LoVo (cell line): ENCODE measurements around the gene SLC30A7.

Experiments used
- DNase-seq: peaks from one replicate; pipeline ENCODE4 v3.0.0-alpha.2; 2016; ENCODE audit warnings: low spot score

Gene SLC30A7

GRCh38 chr1:101027194-101027772, 131.4 kb downstream of the SLC30A7 start:
- DNase-seq: no peak

GRCh38 chr1:101028466-101028865, 132.6 kb downstream of the SLC30A7 start:
- no peak for DNase-seq

- no peak for DNase-seq
These were observed 133.3 kb downstream of the SLC30A7 start for GRCh38 chr1:101029184-101029583.

- DNase-seq: no peak
These were observed 135.0 kb downstream of the SLC30A7 start for GRCh38 chr1:101030881-101031280.
